HG02870 (cell line): ENCODE data around the gene DR1.

Experiments used
- ATAC-seq: cut with Tn5 transposase; IDR thresholded peaks from one replicate; pipeline ENCODE4 v1.9.1; 2021; ENCODE audit warnings: mild to moderate bottlenecking, moderate library complexity; ENCODE audit not compliant: unreplicated experiment

DR1 gene

DNA sequence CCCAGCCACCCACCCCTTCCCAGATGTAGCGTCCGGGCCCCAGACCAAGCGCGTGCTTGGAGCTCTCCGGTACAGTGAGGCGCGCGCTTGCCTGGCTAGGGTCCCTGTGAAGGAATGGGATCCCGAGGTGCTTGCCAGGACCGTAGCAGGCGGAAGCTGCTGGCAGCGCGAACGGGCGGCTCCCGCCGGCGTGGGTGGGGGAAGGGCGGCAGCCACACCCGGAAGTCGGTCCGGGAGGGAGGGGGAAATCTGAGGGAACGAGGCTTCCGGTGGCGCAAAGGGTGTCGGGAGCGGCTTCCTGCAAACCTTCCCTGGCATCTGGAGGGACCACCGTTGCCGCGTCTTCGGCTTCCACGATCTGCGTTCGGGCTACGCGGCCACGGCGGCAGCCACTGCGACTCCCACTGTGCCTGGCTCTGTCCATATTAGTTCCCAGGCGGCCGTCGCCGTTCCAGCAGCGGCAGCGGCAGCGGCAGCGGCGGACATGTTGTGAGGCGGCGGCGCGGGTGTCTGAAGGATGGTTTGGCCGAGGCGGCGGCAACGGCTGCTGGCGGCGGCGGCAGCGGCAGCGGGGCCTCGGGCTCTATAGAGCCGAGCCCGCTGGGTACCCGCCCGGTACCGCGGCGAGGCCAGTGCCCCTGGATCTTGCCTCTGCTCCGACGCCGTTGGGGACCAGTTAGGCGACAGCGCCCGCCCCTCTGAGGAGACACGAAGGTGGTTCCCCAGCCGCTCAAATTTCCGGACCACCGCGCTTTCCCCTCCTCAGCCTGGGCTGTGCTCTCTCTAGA, at the start of gene DR1:
Gene DR1 (plus strand): TSS at position 275 of the 788 bp plus-strand sequence. CDS start 739 bp downstream, outside the sequence.
- ATAC-seq: peak; percentile 59

DNA sequence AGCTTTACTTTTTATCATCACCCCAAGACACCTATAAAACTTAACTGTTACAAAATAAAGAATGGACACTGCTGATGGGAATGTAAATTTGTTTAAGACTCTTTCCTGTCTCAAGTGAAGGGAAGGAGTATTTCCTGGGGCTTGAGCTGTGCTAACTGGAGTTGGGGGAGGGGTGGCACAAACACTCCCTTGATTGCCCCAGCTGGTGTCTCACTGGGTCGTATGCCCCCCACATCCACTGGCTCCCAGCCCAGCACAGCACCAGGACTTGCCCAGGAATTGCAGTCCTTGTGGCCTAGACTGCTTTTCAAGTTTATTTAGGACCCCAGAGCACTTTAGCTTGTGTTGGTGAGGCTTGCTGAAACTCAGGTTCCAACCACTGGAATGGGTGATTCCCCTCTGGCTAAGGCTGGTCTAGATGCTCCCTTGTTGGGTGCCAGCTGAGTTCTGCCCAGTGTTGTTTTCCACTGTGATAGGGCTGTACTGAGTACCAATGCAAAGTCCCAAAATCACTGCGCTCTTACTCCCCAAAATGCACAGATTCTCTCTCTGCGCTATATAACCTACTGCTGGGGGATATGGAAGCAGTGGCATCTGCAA, 49.1 kb upstream of the DR1 start:
- no peak for ATAC-seq

DNA sequence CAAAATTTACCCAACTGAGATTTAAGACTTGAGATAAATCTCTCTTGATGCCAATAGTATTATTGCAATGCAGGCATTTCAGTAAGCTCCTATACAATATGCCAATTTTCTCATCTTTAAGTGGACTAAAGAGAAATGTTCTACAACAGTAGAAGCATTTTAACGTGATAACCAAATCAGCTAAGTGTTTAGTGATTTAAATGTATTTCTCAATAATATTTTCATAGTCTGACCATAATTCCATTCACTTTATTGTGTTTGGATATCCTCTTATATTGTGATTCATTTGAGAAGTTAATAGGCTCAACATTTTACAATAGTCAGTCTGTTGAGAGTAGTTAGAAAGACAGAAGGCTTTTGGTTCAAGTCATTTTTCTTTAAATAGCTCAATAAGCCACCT, 44.6 kb upstream of the DR1 start:
- ATAC-seq: no peak

DNA sequence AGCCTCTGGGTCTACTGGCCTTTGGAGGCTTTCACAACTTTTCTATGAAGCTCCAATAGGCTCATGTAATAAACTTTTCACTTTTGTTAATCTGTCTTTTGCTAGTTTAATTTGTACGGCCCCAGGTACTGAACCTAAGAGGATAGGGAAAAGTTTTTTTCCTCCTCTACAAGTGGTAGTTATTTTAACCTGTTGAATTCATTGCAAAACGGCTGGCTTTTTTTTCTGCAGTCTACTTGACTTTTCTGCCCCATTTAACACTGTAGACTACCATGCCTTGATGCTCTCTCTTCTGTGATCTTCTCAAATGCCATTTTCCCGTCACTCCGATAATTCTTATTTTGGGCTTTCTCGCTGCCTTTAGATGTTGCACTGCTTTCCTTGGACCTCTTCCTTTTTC, 43.6 kb upstream of the DR1 start:
- no peak for ATAC-seq

DNA sequence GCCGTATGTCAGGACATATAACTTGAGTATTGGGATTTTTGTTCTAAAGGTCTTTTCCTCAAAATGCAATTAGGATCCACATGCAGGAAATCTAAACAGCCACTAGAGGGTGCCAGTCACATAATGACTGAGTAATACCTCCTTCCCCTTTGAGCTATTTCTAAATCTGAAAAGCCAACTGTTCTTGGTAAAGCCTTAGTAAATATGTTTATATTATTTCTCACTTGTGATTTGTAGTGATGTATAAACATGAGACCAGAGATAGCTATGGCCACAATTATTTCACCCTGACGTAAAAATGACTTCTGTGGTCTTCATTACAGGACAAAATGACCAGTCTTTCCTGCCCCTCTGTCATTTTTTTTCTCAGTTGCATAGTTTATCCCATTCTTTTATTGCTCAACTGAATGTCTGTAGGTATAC, 41.0 kb upstream of the DR1 start:
- no peak for ATAC-seq

DNA sequence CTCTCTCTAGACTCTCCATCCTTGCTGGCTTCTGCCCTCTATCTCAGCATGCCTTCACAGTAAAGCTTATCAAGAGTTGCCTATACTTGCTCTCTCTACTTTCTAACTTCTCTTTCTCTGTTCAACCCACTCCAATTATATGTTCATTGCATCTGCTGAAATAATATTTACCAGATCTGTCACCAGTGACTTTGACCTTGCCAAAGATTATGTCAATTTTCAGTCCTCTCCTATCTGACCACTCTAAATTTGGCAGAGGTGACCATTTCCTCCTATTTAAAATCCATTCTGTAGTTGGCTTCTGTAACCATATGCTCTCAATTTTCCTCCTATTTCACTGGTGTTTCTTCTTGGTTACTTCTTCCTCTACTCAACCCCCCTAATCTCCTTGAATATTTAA, 38.8 kb upstream of the DR1 start:
- no peak for ATAC-seq

DNA sequence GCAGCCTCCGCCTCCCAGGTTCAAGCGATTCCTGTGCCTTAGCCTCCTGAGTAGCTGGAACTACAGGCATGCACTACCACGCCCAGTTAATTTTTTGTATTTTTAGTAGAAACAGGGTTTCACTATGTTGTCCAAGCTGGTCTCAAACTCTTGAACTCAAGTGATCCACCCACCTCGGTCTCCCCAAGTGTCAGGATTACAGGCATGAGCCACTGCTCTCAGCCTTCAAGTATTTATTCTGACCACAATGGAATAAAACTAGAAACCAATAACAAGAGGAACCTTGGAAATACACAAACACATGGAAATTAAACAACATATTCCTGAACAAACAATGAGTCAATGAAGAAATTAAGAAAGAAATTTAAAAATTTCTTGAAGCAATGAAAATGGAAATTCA, 32.7 kb upstream of the DR1 start:
- no peak for ATAC-seq

DNA sequence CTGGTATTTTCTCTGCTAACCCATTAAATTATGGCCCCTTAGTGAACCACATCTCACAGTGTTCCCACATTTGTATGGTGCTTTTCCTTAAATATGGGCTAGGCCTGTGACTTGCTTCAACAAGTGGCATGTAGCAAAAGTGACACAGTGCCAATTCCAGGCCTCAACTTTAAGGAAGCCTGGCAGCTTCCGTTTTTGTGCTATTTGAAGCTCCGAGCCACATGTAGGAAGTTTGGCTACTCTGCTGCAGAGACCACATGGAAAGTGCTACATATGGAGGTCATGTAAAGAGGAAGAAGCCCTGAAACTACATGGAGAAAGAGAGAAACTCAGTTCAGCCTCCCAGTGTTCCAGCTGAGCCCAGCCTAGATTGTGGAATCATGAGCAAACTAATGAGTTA, 28.5 kb upstream of the DR1 start:
- ATAC-seq: no peak

DNA sequence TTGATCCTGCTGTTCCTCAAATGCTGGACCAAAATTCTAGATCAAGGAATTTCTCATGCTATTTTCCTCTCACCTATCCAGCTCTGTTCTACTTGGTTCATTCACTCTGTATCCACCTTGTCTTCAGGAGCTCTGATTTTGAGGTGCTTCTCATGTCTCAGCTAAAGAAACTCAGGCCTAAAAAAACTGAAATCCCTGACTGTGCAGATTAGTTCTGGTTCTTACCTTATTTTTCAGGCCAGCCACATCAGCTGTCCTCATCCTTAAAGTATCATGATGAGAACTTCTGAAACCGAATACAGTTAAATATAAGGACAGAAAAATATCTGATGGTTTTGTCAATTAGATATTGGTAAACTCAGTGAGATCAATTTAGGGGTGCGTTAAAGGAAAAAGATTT, 27.8 kb upstream of the DR1 start:
- no peak for ATAC-seq

DNA sequence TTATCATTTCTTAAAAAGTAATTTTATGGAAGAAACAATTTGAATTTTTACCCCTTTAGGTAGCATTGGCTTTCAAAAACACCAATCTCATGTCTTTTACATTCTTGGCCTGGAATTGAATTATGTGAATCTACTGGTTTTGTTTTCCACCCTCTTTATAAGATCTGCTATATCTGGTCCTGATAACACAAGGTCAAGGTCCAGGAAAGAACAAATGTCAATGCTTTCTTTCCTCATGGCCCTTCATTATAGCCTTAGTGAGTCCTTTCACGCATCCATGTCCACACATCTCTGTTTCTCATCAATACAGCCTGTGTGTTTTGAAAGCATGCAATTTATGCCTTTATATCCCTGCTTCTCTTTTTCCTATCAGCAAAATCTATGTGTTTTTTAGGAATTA, 24.0 kb upstream of the DR1 start:
- ATAC-seq: no peak

DNA sequence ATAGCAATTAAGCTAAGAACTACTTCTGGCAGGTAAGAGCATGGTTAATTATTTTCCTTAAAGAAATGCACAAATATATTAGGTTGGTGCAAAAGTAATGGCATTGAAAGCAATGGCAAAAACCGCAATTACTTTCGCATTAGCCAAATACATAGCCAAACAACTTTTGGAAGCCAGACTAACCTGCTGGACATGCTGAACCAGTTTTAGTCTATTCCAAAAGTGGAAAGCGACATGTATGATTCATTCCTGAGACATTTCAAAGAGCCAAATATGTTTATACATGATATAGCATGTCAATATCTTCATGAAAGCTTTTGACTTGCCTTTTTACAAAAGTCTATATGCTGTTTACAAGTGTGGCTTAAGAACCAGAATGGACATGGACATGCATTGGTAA, 23.4 kb upstream of the DR1 start:
- no peak for ATAC-seq

DNA sequence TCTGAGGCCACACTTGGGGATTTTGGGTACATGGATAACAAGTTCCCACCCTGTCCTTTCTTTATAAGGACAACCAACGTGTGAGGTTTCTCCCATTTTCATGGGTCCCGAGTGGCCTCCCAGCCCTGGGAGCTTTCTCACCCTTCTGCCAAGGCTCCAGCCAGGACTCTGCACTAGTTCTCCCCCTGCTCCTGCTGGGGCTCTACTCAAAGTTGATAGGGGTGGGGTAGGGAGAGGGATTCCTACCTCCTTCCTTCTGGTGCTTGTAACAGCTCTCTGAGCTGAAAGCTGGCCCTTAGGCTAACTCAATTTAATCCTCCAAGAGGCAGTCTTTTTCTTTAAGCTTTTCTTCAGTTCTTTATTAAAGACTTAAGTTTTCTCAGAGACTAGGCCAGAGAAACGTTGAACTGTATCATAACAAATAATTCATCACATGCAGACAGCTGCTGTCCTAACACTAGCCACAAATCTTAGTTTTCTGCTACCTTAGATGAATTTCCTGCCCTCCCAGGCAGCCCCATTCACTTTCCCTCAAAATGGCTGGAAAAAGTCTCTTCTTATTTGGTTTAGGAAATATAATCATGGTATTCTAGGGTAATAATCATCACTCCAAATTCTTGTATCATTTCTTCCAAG, 22.4 kb upstream of the DR1 start:
- ATAC-seq: no peak

DNA sequence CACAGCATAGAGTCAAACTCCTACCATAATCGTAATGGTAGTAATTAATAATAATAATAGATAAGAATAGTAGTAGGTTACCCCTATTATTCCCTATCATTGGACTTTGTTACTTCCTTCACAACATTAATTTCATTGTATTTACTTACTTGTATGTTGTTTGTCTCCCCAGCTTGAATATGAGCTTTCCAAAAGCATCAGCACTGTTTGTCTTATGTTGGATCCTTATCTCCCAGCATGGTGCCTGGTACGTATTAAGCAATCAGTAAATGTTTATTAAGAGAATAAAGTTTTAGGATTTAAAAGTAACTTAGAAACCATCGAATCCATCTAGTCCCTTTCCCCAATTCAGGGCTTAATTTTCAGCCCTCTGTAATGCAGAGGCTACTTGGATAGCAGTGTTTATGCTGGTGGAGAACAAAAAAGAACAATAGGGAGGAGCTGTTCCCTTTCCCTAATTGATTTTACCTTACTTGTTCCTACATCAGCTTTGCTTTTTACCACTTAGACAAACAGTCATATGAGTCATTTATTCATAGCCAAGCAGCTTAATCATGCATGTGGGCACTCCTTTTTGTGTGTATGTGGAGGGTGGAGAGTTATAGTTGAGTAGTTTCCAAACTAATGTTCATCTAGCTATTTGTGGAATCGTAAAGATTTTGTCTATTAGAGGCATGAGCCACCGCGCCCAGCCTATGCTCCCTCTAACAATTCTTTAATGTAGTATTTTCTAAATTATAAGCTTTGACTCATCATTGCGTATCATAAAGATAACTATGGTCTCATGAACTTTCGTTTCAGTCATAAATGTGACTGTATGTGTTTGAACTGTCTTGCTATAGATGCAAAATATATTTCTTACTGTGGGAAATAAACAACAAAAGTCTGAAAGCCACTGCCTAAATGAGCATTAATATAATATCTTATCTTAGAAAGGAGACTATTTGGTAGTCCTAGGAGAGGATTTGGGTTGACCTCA, 20.9 kb upstream of the DR1 start:
- ATAC-seq: no peak

DNA sequence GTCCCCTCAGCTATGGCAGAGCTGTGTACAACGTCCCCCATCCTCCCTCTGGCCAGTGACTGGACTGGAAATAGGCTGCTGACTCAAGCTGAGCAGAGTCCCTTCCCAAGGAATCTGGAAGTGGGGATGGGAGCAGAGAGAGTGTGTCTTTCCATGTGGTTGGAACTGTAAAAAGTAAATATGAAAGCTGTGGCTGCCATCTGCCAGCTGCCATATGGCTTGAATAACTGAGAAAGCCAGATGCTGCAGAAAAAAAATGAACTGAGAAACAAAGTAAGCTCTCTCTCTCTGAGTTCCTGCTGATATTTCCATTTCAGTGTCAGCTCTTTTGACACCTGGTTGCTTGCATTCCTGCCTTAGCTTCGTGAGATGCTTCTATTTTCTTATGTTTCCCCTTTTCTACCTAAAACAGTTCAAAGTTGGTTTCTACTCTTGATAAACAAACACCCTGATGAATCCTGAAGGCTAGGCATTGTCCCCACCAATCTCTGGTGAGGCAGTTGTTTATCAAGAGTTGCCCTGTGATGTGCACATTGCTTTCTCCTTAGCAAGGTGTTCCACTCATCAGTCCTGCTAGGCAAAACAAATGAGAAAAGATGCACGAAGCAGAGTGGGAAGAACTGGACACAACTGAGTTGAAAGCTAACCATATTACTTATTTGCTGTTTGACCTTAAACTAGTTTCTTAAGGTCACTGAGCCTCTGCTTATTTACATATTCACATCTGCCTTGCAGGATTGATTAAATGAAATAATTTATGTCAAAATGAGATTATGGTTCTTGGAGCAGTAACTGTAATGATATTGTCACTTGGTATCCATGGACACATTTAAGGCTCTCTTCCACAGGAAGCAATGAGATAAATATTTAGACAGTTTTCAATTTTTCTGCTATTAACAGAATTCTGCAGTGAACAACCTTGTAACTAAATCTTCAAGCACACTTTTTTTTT, 16.6 kb upstream of the DR1 start:
- ATAC-seq: peak; percentile 68

DNA sequence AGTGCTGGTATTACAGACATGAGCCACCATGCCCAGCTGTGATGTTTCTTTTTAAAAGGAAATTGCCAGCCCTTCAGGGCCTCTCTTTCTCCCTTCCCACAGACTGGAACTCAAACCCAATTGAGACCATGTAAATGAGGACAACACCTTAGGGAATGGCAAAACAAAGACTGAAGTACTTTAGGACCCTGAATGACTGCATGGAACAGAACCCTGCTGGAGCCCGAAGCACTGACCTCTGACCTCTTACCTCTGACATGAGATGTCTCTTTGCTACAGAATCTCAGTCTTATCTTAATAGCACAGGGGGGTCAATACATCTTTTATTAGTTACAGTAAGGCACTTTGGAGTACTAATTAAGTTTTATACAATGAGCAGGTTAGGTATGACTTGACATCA, 15.5 kb upstream of the DR1 start:
- no peak for ATAC-seq

DNA sequence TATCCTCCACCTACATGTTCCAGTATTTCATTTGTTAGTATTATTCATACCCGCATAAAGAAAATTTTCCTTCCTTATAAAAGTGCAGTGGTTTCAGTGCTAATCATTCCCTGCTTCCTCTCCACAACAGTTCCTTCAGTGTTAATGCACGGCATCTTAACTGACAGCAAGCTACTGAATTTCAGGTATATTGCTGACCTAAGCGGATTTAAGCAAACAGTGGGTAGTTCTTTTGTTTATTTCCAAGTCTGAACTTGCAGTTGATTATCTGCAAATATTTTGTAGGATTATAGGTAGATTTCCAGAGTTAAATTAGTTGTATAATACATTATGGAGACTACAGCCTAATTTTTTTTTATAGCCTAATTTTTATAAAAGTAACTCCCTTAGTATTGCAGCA, 15.1 kb upstream of the DR1 start:
- no peak for ATAC-seq

DNA sequence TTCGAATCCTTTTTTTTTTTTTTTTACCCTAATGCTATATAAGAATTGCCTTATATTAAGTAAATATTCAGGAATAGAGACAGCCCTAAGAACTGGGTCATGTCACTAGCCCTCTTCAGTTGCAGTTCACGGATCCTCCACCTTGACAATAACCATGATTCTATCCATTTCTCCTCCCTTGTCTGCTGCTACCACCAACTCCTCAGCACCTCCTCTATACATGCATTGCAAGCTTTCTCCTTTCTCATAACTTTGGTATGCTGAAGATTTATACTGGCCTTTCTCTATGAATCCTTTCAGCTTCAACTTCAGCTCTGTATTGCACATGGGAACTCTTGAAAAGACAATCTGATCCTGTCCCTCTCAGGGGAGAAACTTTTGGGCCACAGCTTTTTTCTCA, 14.3 kb upstream of the DR1 start:
- no peak for ATAC-seq

DNA sequence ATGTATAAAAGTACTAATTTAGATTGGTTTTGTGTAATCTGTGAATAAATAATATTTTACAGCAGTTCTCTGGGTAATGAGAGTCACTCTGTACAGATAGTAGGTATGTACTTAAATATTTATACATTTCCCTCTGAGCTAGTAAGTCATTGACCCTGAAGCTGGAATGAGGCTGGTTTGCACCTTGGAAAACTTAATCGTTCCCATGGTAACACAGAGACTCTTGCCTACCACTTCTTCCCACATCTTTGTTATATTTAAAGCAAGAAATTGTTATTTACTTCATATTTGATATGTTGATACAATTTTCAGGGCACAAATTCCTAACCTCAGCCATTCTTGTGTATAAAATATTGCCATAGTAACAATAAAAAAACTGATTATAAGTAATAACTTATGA, 13.3 kb upstream of the DR1 start:
- no peak for ATAC-seq

DNA sequence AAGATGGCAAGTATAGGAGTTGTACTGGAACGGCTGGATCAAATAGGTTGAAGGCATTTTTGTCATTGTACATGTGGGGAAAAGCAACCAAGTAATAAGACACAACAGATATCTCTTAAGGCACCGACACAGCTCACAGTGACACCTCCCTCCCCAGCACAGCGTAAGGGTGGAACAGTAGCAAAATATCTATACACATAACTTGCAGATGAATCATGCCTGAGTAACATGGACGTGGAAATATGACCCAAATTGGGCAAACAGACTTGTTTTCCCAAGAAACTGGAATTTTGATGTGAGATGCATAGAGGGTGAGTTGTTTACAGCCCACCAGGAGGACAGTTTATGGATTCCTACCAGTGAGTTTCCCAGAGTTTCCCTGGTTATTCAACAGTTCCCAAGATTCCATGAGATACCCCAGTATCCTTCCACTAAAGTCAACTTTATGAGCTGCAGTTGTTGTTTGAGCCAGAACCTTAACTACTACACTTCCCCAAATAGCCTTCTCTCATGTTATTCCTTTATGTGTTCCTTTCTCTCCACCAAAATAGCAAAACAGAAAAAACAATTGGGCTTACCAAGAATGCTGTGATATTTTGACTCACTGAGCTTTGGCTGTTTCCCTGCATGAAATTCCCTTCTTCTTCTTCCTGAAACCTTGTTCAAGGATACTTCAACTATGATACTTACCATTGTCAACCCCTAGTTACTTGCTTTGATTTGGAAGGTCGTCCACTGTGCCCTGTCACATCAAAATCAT, 7.1 kb upstream of the DR1 start:
- ATAC-seq: no peak
